ENCODE data around the gene PXDC1.

DNA sequence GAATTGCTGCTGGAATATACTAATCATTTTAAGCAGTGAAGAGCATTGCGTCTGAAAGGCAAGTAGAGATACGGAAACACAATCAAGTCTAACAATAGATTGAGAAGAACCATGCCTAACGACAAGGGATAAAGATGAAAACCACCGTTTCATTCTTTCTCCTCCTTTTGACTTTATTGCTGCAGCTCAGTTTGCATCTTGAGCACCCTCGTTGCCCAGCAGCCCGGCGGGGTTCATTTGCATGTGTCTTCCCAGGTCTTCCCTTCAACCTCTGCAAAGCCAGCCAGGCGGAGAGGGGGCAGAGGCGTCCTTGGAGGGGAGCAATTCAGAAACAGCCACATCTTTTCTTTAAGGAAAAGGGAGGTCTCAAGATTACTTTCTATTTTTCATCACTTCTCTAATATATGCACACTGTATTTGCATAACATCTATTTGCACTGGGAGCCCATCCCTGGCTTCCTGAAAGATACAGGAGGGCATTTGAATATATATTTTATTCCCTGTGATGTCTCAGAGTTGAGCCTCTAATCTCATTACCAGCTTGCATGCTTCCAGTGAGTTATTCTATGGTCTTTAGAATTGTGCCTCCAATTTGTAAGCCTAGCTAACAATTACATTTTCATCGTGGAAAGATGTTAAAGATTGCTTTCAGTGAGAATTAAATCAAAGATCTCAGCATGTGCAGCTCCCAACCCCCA, 18.7 kb upstream of the PXDC1 start:
- TF ChIP-seq POLR2AphosphoS5 (IDR thresholded peaks at IDR 0.05; ENCODE audit: insufficient read depth, low read depth, low read length): no peak
- TF ChIP-seq, protein P1, sequence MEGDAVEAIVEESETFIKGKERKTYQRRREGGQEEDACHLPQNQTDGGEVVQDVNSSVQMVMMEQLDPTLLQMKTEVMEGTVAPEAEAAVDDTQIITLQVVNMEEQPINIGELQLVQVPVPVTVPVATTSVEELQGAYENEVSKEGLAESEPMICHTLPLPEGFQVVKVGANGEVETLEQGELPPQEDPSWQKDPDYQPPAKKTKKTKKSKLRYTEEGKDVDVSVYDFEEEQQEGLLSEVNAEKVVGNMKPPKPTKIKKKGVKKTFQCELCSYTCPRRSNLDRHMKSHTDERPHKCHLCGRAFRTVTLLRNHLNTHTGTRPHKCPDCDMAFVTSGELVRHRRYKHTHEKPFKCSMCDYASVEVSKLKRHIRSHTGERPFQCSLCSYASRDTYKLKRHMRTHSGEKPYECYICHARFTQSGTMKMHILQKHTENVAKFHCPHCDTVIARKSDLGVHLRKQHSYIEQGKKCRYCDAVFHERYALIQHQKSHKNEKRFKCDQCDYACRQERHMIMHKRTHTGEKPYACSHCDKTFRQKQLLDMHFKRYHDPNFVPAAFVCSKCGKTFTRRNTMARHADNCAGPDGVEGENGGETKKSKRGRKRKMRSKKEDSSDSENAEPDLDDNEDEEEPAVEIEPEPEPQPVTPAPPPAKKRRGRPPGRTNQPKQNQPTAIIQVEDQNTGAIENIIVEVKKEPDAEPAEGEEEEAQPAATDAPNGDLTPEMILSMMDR (IDR thresholded peaks at IDR 0.05; ENCODE audit: extremely low read depth in 1 of 2, insufficient read depth in 1 of 2, low read depth in 1 of 2, low read length in 2 of 2): no peak
- no peak for TF ChIP-seq MYC (IDR thresholded peaks at IDR 0.05; ENCODE audit: low read depth, low read length)
- no peak for TF ChIP-seq FOS (IDR thresholded peaks at IDR 0.05; ENCODE audit: borderline replicate concordance, insufficient read depth, low read length)
- TF ChIP-seq EZH2 (IDR thresholded peaks at IDR 0.05; ENCODE audit: borderline replicate concordance, low read depth, low read length, severe bottlenecking): no peak
- no peak for TF ChIP-seq JUN (IDR thresholded peaks at IDR 0.05; ENCODE audit: borderline replicate concordance, insufficient read depth, insufficient read length, low read depth)
- no peak for TF ChIP-seq POLR2A (IDR thresholded peaks at IDR 0.05; ENCODE audit: low read depth, low read length)

All from endothelial cell of umbilical vein (primary cell).